NCI-H2081 (cell line): ENCODE results near the gene MOSMO.

Experiments used
- DNase-seq, 2 experiments: peaks; one replicate each; lab custom pipeline; 2025; lab: John Stamatoyannopoulos, UW

The MOSMO gene

GRCh38 chr16:22050963-22051362 lies 43.1 kb downstream of the MOSMO start:
- DNase-seq, result no peak

GRCh38 chr16:22052980-22053379 lies 45.1 kb downstream of the MOSMO start:
- no peak for DNase-seq

DNA sequence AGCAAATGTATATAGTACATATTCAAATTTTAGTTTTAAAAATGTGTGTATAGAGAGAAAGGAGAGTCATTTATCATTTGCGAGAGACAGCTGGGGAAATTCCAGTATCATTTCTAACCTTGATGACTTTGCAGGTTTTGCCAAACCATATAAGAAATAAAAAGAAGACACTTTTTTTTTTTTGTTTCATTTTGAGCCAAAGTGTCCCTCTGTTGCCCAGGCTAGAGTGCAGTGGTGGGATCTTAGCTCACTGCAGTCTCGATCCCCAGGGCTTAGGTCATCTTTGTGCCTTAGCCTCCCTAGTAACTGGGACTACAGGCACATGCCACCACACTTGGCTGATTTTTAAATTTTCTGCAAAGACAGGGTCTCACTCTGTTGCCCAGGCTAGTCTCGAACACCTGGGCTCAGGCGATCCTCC lies 46.0 kb downstream of the MOSMO start:
- no peak for DNase-seq

DNA sequence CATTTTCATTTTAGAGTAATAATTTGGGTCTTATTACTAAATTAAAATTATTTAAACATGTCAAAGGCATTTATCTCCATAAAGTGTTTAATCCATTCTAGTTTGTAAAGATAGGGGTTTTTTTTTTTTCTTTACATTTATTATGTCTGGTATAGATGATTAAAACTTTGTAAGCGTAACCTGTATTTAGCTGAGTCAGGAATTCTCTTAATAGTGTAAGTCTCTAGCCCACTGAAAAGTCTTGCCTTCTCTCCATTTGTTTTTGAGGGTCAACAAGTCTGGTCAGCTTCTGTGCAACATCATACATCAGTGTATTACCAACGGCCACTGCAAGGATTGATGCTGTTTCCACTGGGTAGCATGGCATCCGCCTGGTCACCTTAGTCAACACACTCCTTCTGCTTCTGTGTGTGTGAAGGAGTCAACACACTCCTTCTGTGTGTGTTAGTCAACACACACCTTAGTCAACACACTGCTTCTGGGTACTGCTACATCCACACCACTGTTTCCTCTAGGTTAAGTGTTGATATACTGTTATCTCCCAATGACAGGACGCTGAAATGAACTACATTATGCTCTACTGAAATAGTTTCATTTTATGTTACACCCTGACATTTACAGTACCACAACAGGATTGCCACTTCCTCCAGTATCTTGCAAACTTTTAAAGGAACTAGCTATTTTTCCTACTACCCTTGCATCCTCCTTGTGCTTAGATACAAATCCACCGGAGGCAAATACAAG lies 47.1 kb downstream of the MOSMO start:
- no peak for DNase-seq

DNA sequence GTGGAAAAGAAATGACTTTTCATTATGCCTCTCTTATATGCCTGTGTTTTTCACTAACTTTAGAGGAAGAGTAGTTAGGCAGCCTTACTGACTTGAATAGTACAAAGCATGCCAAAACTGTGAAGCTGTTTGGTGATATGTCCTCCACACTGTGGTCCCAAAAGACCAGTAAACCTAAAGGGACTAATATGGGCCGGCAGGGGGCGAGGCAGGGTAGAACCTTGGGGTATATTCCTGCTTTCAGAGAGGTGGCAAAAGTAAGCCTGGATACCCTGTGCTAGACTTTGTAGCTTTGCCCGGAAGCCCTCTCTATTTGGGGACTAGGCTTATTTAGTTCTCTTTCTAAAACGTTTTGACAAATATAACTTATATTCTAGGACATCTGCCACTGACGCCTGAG lies 48.0 kb downstream of the MOSMO start:
- no peak for DNase-seq

DNA sequence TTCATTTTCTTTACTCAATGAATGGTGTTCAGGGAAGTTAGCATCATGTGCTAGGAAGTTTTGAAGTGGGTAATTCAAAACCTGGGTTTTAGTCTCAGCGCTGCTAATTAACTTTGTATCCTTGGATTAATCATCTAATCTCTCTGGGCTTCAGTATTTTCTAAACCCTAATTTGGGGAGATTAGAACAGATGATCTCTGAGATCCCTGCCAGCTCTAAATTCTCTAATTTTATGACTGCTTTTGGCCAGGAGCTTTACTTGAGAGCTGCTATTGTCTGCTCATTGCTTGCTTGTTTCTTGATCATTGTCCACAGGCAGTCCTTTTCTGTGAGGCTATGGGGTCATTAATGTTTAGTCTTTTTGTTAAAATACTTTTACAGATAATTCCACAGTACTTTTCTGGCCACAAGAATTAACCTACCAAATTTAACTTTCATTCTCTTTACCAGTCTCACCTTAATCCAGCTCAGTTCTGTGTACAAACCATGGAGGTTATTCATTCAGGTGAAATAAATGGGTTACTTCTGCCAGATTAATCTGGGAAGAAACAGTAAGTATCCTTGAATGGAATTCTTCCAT lies 56.1 kb downstream of the MOSMO start:
- no peak for DNase-seq

DNA sequence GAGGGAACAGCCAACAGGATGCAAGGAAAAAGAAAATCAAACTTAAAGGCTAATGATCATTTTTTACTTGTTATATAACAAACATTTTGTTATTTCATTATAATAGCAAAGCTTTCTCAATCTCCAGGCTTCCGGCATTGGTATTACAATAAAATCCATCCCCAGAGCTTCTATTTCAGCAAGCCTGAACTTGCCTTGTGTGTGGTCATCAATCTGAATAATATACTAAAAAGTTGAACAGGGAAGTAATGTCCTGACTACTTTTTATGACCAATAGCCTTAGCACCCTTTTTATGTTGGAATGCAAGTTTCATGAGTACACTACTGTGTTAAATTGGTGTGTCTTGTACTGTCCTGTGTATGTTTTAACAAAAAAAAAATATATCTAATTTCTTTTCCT lies 57.3 kb downstream of the MOSMO start:
- no peak for DNase-seq

DNA sequence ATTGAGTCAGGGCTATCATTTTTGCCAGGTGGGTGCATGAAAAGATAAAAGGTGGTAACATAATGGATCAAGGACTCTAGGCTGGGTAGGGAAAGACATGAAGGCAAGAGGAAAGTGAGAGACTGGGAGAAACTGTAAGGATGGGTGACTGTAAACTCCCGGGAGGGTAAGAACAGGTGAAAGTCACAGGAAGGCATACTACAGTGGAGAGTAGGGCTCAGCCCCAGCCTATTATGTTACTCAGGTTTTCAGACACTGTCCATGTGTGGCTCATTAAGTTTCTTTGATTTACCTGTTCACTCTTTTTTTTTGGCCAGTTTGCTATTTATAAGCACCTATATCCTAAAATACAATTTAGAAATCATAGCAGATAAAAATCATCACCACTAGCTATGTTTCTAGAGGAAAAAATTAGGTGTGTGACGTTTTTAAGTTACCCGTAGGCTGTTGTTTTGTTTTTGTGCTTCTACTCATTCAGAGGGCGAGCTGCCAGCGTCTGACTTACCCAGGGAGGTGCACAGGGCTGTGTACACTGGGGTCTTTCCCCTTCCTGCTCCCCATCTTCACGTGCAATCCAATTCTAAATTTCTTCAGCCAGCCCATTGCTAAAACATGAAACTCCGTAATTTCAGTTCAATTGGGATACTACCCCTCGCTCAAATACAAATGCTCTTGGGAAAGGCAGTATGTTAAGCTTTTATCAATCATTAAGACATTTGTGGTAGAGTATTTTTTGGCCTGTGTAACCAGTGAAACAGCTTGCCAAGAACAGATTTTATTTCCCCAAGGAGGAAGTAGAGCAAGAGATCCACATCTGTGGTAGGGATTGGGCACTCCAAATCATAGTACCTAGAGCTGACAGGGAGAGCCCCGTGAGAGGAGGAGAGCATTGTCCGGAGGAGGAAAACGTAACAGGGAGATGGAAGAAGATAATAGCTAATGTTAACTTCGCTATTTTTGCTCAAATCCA lies 62.7 kb downstream of the MOSMO start:
- DNase-seq, result no peak

DNA sequence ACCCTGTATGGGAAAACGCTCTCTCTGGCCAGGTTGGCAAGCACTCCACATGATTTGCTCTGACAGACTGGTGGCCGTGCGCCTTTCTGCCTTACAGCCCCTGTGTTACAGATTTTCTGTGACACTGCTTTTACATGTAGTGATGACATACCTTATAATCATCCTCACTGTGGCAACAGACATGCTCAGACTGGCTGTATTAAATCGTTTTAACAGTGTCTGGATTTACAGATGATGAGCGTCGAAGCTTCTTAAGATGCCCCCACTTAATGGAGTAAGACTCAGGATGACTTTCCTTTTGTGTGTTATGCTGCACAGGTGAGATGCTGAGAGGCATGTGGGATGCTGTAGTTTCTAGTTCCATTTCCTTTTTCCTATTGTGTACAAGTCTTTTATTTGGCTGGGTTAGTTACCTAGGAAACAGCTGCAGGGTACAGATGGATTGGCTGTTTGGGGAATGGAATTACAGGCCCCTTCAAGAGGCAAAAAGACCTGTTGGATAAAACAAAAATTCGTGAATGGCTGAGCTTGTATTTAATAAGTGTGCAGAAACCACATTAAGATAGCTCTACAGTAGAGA lies 63.5 kb downstream of the MOSMO start:
- DNase-seq, result peak in 1 of 2 experiments; percentile 22

- DNase-seq, result no peak
Observed at GRCh38 chr16:22073350-22073749, 65.4 kb downstream of the MOSMO start.

GRCh38 chr16:22075043-22075757 lies 67.3 kb downstream of the MOSMO start:
- no peak for DNase-seq

- no peak for DNase-seq
Observed at GRCh38 chr16:22075776-22076175, 67.9 kb downstream of the MOSMO start.

DNA sequence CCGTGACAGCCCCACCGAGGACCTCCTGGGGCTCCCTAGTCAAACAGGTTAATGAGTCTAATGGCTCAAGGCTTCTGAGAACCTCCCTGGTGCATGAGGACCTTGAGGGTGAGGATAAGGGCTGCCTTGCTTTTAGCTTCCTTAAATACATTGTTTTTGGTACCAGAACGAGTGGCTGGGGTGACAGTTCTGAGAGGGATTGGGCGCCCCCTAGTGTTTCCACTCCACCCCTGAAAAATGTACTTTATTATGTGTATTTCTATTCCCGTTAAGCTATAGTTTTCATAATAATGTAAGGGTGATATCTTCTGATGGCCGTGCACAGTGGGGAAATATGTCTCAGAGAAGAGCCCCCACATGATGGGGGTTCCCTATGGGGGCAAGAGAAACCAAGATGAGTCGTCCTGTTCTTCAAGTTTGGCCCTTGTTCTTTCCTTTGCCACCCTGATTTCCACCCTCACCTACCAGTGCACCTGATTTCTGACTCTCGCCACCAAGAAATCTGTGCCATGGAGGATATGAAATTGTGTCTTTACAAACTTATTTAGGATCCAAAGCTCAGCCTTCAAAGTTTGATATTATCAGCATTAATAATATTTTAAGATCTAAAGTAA lies 69.9 kb downstream of the MOSMO start:
- DNase-seq, result peak; percentile 20 to 46

GRCh38 chr16:22078656-22079055 lies 70.7 kb downstream of the MOSMO start:
- DNase-seq, result no peak

GRCh38 chr16:22081050-22081449 lies 73.1 kb downstream of the MOSMO start:
- DNase-seq, result no peak

GRCh38 chr16:22086440-22086839 lies 78.5 kb downstream of the MOSMO start:
- DNase-seq, result no peak

- DNase-seq, result no peak
Observed at GRCh38 chr16:22088642-22089041, 80.7 kb downstream of the MOSMO start.

GRCh38 chr16:22089910-22090309 lies 82.0 kb downstream of the MOSMO start:
- no peak for DNase-seq

DNA sequence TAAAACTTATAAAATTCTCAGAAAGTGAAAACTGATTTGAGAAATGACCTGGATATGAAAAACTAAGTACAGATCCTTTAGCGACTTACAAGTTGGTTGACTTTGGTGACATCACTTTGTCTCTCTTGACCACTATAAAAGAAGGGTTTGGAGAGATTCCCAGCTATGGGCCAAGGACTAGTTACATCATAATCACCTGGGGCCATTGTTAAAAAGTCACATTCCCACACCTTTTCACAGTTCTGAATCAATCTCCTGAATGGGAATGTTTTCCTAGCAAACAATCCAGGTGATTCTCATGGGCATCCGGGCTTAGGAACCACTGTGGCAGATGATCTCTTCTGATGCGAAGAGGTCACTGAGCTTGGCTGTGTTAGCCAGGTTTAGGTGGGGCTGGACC lies 83.8 kb downstream of the MOSMO start:
- no peak for DNase-seq

- no peak for DNase-seq
Observed at GRCh38 chr16:22092143-22092933, 84.4 kb downstream of the MOSMO start, which contains the start of gene VWA3A. Gene VWA3A, plus strand, starts transcription at chr16:22092541. Its CDS starts 97 bp downstream, at chr16:22092638.
